ENCODE data around the gene HOXA4.

HOXA4 gene

GRCh38 chr7:27117887-27118491 is 12.6 kb downstream of the HOXA4 start:
- DNase-seq (ENCODE audit: low read depth in 2 of 2, low spot score in 1 of 2) = no peak

- no peak for DNase-seq (ENCODE audit: low read depth in 2 of 2, low spot score in 1 of 2)
Observed at GRCh38 chr7:27116962-27117886, 13.3 kb downstream of the HOXA4 start.

- DNase-seq (ENCODE audit: low read depth in 2 of 2, low spot score in 1 of 2) = no peak
Observed at GRCh38 chr7:27116031-27116961, 14.3 kb downstream of the HOXA4 start.

GRCh38 chr7:27115221-27116026 is 15.1 kb downstream of the HOXA4 start:
- no peak for DNase-seq (ENCODE audit: low read depth in 2 of 2, low spot score in 1 of 2)

- DNase-seq (ENCODE audit: low read depth in 2 of 2, low spot score in 1 of 2) = no peak
Observed at GRCh38 chr7:27114881-27115220, 15.7 kb downstream of the HOXA4 start.

GRCh38 chr7:27113991-27114769 is 16.4 kb downstream of the HOXA4 start:
- DNase-seq (ENCODE audit: low read depth in 2 of 2, low spot score in 1 of 2) = no peak

GRCh38 chr7:27112955-27113949 is 17.3 kb downstream of the HOXA4 start:
- no peak for DNase-seq (ENCODE audit: low read depth in 2 of 2, low spot score in 1 of 2)

GRCh38 chr7:27112361-27112760 is 18.2 kb downstream of the HOXA4 start:
- DNase-seq (ENCODE audit: low read depth in 2 of 2, low spot score in 1 of 2) = no peak

- no peak for DNase-seq (ENCODE audit: low read depth in 2 of 2, low spot score in 1 of 2)
Observed at GRCh38 chr7:27111751-27112277, 18.7 kb downstream of the HOXA4 start.

GRCh38 chr7:27111042-27111750 is 19.4 kb downstream of the HOXA4 start:
- DNase-seq (ENCODE audit: low read depth in 2 of 2, low spot score in 1 of 2) = no peak

- DNase-seq (ENCODE audit: low read depth in 2 of 2, low spot score in 1 of 2) = no peak
Observed at GRCh38 chr7:27110186-27111031, 20.1 kb downstream of the HOXA4 start.

GRCh38 chr7:27109466-27110185 is 20.9 kb downstream of the HOXA4 start:
- DNase-seq (ENCODE audit: low read depth in 2 of 2, low spot score in 1 of 2) = no peak

- no peak for DNase-seq (ENCODE audit: low read depth in 2 of 2, low spot score in 1 of 2)
Observed at GRCh38 chr7:27108390-27109127, 22.0 kb downstream of the HOXA4 start.

GRCh38 chr7:27107391-27108381 is 22.9 kb downstream of the HOXA4 start:
- no peak for DNase-seq (ENCODE audit: low read depth in 2 of 2, low spot score in 1 of 2)

- no peak for DNase-seq (ENCODE audit: low read depth in 2 of 2, low spot score in 1 of 2)
Observed at GRCh38 chr7:27106901-27107240, 23.7 kb downstream of the HOXA4 start.

Data from stimulated activated CD8-positive, alpha-beta memory T cell treated with anti-CD3 and anti-CD28 coated beads, Interleukin-4, amount 100 ng/mL, for 4 hours (primary cell).